ENCODE results near the gene FLT1.

Gene FLT1

DNA sequence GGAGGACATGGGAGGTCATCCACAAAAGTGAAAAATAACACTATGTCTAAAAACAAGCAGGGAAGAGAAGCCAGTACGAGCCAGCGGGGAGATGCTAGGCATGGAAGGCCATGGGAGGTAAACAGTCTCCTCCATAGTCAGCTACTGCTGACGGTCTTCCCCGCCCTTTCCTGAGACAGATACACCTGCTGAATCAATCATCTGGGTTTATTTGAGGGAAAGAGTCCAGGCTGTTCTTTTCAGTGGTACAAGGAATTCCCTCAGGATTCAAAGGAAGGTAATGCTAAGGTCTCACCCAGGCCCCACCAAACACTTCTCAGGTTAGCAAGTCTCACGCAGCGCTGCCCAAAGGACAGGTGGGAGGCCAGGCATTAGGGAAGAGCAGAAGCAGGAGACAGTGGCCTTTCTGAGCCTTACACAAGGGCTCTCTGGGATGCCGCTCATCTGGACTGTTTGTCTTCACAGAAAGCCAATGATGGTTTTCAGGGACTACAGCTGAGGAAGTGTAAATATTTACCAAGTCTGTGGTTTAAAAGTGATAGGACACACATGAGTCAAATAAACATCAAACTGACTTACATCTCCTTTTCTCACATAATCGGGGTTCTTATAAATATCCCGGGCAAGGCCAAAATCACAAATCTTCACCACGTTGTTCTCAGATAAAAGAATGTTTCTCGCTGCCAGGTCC is 173.9 kb downstream of the FLT1 start:
- DNase-seq (ENCODE audit: low read depth): no peak
- TF ChIP-seq, protein P1, sequence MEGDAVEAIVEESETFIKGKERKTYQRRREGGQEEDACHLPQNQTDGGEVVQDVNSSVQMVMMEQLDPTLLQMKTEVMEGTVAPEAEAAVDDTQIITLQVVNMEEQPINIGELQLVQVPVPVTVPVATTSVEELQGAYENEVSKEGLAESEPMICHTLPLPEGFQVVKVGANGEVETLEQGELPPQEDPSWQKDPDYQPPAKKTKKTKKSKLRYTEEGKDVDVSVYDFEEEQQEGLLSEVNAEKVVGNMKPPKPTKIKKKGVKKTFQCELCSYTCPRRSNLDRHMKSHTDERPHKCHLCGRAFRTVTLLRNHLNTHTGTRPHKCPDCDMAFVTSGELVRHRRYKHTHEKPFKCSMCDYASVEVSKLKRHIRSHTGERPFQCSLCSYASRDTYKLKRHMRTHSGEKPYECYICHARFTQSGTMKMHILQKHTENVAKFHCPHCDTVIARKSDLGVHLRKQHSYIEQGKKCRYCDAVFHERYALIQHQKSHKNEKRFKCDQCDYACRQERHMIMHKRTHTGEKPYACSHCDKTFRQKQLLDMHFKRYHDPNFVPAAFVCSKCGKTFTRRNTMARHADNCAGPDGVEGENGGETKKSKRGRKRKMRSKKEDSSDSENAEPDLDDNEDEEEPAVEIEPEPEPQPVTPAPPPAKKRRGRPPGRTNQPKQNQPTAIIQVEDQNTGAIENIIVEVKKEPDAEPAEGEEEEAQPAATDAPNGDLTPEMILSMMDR (IDR thresholded peaks at IDR 0.05; ENCODE audit: control insufficient read depth, insufficient read depth, low read depth, low read length, missing control alignments): no peak
- H3K4me3 ChIP-seq (ENCODE audit: control insufficient read depth, low read depth, low read length): no peak overlapping the region

DNA sequence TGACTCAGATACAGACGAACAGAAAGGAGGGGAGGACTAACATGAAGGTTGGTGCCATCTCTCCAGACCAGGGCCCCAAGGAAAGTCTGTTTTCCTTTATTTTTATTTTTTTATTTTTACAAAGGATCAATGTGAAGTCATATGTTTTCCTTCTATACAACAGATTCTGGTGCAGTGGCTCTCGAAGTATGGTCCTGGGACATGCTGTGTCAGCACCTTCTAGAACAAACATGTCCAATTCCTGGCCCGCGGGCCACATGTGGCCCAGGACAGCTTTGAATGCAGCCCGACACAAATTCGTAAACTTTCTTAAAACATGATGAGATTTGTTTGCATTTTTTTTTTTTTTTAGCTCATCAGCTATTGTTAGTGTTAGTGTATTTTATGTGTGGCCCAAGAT is 174.7 kb downstream of the FLT1 start:
- no peak overlapping the region for H3K4me3 ChIP-seq (ENCODE audit: control insufficient read depth, low read depth, low read length)
- TF ChIP-seq, protein P1 (IDR thresholded peaks at IDR 0.05; ENCODE audit: control insufficient read depth, insufficient read depth, low read depth, low read length, missing control alignments): no peak
- no peak for DNase-seq (ENCODE audit: low read depth)

DNA sequence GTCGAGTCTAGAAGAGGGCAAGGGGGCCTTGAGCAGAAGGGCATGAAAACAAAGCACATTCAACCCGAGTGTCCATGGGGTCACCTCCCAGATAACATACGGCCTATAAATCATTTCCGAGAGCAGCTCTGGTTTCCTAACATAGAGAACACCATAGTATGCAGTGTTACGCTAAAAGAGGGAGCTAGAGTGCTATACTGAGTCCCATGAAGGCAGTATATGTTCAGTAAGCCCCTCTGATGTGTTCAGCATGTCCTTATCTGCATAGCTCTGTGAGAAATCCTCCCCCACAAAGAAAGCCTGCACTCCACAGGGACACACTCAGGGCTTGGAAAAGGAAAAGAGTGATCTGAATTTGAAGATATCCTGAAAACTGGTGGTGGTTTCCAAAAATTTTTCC is 175.4 kb downstream of the FLT1 start:
- no peak for DNase-seq (ENCODE audit: low read depth)
- TF ChIP-seq, protein P1 (IDR thresholded peaks at IDR 0.05; ENCODE audit: control insufficient read depth, insufficient read depth, low read depth, low read length, missing control alignments): no peak
- H3K4me3 ChIP-seq (ENCODE audit: control insufficient read depth, low read depth, low read length): no peak overlapping the region

DNA sequence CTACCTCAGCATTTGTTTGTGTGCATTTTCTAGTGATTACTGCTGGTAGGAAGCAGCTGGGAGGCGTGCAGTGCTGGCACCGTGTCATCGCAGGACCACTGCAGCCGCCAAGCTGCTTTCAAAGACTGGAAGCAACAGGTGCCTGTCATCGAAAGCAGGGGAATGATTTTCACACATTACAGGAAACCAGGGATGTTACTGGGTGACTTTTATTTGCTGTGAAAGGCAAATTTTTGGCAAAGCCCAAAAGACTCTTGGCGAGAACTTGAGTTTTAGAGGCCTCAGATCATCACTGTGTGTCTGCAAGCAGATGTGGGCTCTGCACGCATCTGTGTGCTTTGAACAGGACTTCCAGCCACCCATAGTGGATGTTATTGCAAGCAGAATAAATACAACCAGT is 176.4 kb downstream of the FLT1 start:
- TF ChIP-seq, protein P1 (IDR thresholded peaks at IDR 0.05; ENCODE audit: control insufficient read depth, insufficient read depth, low read depth, low read length, missing control alignments): no peak
- DNase-seq (ENCODE audit: low read depth): no peak
- no peak overlapping the region for H3K4me3 ChIP-seq (ENCODE audit: control insufficient read depth, low read depth, low read length)

DNA sequence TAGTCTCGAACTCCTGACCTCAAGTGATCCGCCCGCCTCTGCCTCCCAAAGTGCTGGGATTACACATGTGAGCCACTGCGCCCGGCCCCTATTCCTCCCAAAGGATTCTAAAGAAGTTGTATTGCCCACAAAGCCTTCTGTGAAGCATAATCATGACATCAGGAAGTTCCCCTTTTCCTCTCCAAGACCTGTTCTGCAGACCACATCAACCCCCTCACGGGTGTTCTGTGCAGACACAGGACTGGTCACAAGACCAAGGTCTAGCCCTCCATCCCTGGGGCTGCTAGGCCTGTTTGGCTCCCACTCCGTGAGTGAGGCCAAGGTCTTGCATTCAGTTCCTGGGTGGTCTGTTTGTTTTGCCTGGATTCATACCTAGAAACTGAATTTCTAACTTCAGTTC is 178.1 kb downstream of the FLT1 start:
- no peak for DNase-seq (ENCODE audit: low read depth)
- TF ChIP-seq, protein P1 (IDR thresholded peaks at IDR 0.05; ENCODE audit: control insufficient read depth, insufficient read depth, low read depth, low read length, missing control alignments): no peak
- H3K4me3 ChIP-seq (ENCODE audit: control insufficient read depth, low read depth, low read length): no peak overlapping the region

DNA sequence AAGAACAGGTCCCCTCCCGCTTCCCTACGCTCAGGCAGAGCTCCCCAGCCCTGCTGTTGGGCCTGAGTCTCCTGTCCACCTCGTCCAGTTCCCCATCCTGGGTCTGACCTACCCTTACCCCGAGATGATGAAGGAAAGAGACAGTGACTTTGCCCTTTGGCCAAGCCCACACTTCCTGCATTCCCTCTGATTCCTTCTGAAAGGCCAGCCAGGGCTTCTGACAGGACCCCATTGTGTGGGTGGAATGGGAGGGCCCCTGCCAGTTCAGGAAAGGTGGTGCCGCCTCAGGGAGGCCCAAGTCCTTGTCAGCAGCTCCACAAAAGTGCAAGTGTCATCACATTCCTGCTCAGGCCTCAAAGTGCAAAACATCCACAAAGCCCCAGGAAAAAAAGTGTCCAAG is 178.8 kb downstream of the FLT1 start:
- no peak overlapping the region for H3K4me3 ChIP-seq (ENCODE audit: control insufficient read depth, low read depth, low read length)
- TF ChIP-seq, protein P1 (IDR thresholded peaks at IDR 0.05; ENCODE audit: control insufficient read depth, insufficient read depth, low read depth, low read length, missing control alignments): no peak
- DNase-seq (ENCODE audit: low read depth): no peak

Data from AG09309 (cell line).